Measurements from ENCODE around the gene DOCK6.

DOCK6 gene

DNA sequence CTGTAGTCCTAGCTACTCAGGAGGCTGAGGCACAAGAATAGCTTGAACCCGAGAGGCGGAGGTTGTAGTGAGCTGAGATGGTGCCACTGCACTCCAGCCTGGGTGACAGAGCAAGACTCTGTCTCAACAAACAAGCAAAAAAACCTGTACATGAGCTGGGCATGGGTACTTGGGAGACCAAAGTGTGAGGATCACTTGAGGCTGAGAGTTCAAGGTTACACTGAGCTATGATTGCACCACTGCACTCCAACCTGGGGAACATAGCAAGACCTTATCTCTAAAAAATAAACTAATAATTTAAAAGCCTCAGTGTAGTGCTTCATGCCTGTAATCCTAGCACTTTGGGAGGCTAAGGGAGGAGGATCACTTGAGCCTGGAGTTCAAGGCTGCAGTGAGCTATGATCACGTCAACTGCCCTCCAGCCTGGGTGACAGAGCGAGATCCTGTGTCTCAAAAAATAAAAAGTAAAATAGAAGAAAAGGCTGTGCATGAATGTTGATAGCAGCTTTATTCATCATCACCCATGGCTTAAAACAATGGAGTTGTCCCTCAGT is 12.3 kb upstream of the DOCK6 start:
- DNase-seq, result no peak

DNA sequence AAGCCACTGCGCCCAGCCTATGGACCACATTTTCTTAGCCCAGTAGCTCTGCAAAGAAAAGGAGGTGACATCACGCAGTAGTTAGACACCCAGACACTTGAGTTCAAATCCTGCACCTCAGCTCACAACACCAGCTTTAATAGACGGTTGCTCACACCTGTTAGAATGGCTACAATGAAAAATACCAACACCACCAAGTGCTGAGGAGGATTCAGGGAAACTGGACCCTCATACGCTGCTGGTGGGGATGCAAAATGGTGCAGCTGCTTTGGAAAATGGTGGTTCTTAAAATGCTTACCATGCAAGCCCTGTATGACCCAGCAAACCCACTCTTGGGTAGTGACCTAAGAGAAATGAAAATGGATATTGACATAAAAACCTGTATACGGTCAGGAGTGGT is 11.7 kb upstream of the DOCK6 start:
- DNase-seq, result no peak

DNA sequence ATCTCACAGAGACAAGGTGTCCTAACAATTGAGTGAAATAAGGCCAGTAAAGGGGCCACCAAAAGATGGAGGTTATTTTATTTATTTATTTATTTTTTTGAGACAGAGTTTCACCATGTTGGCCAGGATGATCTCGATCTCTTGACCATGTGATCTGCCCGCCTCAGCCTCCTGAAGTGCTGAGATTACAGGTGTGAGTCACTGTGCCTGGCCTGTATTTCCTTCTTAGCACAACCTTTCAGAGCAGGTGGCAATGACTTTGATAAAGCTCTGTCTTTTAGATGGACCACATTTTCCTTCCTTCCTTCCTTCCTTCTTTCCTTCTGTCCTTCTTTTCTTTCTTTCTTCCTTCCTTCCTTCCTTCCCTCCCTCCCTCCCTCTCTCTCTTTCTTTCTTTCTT is 11.0 kb upstream of the DOCK6 start:
- DNase-seq, result no peak

DNA sequence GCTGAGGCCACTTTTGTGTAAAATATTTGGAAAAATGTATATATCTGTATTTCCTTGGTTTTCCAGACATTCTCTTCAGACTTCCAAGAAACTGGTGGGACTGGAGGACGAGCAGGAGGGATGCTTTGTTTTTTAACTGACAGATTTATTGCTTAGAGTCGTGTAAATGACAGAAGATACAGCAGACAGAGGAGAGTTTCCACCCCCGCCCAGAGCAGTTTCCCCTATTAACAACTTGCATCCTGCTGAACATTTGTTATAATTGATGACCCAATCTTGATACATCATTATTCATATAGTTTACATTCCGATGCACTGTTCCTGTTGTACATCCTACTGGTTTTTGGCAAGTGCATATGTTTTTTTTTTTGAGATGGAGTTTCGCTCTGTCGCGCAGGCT is 7.1 kb upstream of the DOCK6 start:
- no peak for DNase-seq

DNA sequence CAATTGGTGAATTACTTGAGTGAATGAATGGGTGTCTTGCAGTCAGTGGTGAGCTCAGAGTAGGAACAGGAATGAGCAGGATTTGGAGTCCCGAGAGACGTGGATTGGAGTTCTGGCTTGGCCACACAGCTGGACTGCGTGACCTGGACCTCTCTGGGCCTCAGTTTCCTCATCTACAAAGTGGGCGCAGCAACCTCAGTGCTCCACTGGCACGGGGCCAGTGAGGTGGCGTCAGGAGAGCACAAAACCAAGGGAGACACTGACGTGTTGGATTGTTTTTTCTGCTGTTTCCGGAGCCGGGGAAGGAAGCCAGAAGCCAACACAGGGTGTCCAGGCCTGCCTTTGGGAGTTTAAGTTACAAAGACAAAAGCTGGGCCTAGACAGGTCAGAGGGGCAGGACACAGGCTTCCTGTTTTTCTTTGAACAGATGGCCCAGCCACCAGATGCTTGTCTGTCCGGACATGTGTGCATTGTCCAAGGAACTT is 6.5 kb upstream of the DOCK6 start:
- no peak for DNase-seq

DNA sequence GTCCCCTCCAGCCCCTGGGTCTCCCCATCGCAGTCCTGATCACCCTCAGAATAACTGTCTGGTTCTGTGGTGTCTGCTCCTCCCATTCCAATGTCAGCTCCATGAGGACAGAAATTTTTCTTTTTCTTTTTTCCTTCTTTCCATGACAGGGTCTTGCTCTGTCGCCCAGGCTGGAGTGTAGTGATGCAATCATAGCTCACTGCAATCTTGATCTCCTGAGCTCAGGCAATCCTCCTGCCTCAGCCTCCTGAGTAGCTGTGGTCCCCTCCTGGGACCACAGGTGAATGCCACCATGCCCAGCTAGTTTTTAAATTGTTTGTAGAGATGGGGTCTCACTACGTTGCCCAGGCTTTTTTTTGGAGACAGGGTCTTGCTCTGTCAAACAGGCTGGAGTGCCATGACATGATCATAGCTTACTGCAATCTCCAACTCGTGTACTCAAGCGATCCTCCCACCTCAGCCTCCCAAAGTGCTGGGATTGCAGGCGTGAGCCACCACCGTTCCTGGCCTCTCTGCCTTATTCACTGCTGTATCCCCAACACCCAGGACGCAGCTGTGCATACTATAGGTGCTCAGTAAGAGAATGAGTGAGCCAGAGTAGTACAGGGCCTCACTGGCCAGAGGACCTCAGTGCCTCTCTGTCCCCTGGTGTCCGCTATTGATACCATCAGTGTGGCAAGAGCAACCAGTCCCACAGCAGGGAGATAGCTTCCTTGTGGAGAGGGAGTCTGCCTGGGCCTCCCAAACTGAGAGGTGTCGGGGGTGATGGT is 5.2 kb upstream of the DOCK6 start:
- DNase-seq, result no peak

DNA sequence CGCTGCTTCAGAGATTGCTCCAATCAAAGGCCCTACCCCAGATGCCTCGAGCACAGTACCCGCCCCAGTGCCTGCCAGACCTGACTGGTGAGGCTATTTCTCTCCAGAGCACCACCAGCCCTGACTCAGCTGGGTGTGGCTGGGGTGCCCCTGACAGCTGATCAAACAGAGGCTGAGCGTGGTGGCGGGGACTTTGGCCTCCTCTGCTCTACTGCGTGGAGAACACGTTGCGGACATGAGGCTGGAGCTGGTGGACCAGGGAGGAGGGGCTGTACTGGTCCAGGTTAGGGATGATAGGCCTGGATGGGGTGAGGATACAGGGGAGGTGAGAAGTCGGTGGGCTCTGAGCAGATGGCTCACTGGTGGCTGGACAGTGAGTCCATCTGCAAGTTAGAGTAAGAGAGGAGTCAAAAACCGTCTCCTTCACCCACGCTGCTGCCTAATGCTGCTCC is 3.5 kb upstream of the DOCK6 start:
- DNase-seq, result no peak

DNA sequence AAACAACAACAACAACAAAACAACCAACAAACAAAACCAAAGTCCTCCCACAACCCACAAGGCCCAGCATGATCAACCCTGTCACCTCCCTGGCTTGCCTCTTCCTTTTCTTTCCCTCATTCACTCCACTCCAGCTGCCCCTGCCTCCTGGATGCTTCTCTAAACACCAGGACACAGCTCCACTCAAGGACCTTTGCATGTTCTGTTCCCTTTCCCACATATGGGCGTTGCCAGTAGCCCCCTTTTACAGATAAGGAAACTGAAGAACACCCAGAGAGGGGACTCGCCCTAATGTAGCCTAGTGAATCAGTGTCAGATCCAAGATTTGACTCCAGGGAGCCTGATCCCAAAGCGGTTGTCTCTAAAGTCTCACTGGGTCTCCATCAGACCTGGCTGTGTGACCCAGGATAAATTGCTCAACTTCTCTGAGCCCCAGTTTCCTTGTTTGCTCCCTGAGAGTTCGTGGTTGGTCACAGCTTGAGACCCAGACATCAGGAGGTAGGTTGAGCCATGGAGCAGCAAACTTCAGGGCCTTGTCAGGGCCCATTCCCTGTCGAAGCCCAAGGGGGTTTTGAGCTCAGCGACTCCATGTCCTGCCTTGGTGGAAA is 3.0 kb upstream of the DOCK6 start:
- DNase-seq, result no peak

DNA sequence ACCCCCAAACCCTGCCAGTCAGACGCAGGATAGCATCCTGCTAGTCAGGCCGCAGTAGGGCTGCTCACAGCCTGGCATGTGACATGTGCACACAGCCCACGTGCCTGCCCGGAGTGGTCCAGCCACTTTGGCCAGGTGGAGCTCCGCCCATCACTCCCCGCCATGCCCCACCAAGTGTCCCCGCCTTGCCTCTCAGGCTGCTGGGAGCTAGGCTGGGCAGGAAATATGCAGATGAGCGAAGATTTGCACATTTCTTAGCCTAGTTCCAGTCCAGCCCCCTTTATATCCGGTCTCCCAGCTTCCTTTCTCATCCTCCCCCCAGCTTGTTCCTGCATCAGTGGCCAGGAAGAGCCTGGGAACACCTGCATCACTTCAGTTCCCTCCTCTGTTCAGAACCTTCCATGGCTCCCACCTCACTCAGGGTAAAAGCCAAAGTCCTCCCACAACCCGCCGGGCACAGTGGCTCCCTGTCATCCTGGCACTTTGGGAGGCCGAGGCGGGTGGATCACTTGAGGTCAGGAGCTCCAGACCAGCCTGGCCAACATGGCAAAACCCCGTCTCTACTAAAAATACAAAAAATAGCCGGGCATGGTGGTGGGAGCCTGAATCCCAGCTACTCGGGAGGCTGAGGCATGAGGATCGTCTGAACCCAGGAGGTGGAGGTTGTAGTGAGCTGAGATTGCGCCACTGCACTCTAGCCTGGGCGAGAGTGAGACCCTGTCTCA is 2.3 kb upstream of the DOCK6 start:
- no peak for DNase-seq

DNA sequence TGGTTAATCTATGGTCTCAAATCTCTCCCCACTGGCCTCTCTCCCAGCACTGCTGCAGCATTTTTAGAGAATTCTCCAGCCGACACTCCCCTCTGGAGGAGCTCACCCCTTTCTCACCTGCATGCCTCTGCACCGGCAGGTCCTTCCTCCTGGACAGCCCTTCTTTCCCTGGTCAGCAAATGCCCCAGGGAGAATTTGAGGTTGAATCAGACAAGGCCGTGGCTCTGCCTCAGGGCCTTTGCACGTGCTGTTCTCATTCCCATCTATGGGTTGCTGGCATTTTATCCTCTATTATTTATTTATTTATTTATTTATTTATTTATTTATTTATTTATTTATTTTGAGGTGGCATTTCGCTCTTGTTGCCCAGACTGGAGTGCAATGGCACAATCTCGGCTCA is 1.4 kb upstream of the DOCK6 start:
- DNase-seq, result no peak

DNA sequence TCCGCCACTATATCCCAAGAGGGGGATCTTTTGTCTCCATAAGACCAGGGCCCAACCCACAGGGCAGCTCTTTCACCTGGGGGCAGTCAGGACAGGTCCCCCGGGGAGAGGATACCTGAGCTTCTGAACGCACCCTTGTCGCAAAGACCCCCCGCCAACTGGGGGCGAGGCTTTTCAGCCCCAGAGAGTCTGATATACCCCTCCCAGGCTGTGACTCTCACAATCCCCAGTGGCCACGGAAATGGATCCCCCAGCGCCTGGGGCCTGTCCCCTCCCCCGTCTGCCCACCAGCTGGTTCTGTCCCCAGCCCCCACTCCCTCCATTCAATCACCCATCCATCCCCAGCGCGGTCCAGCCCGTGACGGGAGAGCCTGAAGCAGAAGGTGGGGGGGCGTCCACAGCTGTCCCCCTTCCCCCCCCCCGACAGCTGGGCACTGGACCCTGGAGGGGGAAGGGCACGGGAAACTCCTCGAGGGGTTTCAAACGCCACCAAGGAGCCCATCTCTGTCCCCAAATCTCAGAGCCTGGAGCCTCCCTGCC is 823 bp downstream of the DOCK6 start:
- DNase-seq, result no peak

DNA sequence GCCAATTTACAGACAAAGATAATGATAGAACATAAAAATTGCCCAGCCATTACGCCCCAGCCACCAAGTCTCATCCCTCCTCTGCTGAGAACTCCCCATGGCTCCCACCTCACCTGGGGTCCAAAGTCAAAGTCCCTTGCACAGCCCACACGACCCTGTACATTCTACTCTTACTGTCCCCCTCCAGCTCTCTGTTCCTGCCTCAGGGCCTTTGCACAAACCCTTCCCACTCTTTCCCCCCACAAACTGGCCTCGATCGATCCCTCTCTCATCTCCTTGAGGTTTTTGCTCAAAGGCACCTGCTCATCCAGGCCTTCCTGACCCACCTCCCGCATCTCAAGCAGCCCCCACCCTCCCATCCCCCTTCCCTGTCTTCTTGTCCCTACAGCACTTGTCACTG is 1.3 kb downstream of the DOCK6 start:
- no peak for DNase-seq

DNA sequence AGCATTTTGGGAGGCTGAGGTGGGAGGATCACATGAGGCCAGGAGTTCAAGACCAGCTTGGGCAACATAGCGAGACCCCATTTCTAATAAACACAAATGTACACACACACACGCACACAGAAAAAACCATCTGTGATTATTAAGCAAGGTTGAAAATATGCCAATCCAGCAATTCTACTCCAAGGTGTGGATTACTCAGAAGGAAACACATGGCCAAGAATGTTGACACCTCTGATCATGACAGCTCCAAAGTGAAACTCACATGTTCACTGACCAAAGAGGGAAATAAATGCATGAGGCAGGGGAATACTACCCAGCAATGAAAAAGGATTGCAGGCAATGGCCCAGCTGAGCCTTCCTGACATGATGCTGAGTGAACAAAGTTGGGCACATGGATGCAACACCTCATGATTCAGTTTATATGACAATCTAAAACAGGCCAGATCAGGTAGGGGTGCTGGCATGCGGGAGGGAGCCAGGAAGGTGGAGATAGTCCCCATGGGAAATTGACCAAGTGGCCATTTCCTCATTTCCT is 4.4 kb downstream of the DOCK6 start:
- DNase-seq, result no peak

DNA sequence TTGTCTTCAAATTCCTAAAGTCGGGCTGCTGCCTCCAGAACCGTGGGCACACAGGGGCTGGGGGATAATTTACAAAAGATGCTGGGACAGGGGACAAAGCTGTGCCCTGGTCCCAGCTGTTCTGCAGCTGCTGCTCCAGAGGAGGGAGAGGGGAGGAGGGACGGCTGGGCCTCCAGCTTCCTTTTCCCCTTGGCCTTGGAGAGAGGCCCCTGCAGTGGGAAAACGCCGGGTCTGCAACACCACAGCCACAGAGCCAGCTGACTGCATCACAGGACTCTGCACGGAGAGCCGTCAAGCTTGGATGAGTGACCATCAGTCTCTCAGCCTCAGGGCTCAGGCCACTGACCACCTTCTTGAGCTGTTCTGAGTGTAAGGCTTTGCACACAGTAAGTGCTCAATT is 6.1 kb downstream of the DOCK6 start:
- DNase-seq, result no peak

DNA sequence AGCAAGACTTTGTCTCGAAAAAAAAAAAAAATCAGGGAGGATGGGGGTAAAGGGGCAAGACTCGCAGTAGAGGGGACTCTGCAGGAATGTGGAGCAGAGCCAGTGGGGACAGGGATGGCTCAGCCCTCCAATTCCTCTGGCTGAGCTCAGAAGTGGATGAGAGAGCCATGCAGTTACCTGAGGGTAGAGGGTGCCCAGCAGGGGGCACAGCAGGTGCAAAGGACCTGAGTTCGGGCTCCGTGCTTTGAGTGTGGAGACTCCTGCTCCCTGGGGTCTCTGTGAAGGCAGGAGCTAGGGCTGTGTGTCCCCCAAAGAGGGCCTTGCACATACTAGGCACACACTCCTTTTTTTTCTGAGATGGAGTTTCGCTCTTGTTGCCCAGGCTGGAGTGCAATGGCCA is 7.7 kb downstream of the DOCK6 start:
- DNase-seq, result no peak

DNA sequence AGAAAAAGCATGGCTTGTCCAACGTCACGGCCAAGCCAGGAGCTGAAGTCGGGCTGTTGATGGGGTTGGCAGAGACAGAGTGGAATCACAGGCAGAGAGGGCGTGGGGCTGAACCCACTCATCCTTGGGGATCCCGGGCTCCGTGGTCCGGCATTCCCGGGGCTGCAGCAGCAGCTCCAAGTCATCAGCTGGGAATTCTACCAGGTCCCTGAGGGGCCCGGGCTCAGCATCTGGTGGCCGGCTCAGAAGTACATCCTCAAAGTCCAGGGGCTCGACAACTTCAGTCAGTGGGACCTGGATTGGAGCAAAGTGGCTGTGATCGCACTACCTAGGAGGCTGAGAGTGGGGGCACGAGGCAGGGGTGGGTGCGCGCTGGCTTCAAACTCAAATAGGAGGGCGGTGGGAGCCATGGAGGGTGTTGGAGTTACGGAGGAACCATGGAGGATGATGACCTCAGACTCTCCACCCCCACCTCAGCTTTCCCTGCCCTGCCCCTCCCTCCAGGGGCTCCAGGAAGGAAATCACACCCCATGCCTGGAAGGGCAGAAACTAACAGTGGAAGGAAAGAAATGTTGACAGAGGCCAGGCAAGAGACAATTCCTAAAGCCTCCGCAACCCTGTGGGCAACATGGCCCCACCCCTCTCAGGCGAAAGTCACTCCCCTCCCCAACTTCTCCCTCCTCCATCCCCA is 9.5 kb downstream of the DOCK6 start:
- no peak for DNase-seq

DNA sequence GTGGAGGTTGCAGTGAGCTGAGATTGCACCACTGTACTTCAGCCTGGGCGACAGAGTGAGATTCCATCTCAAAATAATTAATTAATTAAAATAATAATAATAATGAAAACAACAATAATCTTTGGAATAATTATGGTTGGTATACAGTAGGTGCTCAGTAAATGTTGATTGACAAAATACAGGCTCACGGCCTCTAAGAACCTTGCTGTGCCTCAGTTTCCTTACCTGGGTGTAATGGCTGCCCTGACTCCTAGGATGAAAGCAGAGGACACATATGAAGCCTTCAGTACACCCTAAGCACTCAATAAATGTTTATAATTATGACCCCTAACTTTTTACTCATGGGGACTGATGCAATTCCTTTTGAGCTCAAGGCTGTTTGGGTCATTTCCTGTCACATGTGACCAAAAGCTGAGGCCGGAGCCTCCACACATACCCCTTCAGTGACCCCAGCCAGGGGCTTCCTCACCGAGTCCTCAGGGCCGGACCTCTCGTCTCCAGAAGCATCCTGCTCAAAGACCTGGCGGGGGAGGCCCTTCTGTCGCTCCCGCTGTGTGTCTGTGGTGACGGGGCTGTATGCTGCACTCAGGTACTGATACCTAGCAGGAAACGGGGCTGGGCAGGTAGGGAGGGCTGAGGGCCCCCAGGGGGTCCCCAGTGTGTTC is 10.5 kb downstream of the DOCK6 start:
- no peak for DNase-seq

DNA sequence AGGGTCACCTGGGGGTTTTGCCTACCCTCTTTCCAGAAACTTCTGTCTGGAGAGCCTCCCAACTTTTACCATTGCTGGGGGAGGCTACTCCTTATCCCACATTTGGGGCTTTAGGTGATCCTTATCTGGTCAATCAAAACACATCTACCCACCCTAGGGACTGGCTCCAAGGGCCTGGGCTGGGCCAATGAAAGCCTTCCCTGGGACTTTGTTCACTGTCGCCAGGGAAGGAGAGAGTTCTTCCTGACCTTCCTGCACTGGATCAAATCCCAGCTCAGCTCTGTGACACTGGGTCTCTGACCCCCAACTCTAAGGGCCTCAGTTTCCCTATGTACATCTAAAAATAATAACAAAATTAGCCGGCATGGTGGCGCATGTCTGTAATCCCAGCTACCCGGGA is 11.1 kb downstream of the DOCK6 start:
- DNase-seq, result no peak

DNA sequence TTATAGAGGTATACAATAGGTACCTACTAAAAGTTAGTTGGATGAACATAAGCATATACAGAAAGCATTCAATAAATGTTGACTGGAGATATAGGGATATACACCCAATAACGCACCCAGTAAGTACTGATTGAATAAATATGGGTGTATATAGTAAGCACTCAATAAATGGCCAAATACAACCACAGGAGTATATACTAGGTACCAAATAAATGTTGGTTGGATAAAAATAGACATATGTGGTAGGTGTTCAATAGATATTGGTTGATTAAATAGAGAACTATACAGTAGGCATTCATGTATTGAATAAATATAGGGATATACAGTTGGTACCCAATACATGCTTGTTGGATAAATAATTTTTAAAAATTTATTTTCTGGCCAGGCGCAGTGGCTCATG is 13.5 kb downstream of the DOCK6 start:
- no peak for DNase-seq

DNA sequence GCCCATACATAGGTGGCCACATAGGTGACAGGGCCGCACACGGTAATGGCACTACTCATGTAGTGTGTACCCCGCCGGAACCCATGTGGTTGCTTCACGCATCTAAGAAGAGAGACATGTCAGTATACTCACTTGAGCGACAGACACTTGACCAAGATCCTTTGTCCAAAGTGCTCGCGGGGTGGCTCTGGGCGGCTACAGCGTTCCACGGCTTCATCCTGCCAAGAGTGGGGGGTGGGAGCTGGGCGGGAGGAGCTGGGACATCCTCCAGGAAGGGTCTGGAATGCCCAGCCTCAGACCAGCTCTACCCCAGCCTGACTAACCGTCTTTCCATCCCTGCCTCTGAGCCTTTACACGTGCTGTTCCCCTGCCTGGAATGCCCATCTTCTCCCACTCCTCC is 14.4 kb downstream of the DOCK6 start:
- DNase-seq, result no peak

DNA sequence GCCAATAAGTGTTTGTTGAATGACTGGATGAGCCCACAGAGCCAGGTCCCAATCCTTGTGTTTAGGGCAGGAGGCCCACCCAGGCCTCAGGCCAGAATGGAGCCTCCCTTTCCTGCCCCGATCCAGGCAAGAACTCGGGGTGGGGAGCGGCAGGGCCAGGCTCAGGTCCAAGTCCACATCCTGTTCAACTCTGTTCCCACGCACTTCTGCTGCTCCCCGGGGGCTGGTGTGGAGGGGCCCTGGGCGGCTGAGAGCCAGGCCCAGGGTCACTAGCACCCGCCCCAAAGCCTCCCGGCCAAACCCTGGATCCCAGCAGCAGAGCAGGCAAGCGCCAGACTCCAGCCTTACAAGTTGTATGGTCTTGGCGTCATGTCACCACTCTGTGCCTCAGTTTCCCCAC is 14.9 kb downstream of the DOCK6 start:
- no peak for DNase-seq

DNA sequence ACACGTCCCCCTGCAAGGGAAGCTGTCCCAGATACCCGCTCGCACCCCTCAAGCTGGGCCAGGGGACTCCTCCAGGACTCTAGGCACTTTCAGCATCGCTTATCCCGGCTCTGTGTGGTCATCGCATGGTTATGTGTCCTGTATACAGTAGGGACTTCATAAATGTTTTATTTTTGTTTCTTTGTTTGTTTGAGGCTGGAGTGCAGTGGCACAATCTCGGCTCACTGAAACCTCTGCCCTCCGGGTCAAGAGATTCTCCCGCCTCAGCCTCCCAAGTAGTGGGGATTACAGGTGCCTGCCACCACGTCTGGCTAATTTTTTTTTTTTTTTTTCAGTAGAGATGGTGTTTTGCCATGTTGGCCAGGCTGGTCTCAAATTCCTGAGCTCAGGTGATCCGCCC is 15.4 kb downstream of the DOCK6 start:
- no peak for DNase-seq
